ENCODE results near the gene S100PBP.

Gene S100PBP

DNA sequence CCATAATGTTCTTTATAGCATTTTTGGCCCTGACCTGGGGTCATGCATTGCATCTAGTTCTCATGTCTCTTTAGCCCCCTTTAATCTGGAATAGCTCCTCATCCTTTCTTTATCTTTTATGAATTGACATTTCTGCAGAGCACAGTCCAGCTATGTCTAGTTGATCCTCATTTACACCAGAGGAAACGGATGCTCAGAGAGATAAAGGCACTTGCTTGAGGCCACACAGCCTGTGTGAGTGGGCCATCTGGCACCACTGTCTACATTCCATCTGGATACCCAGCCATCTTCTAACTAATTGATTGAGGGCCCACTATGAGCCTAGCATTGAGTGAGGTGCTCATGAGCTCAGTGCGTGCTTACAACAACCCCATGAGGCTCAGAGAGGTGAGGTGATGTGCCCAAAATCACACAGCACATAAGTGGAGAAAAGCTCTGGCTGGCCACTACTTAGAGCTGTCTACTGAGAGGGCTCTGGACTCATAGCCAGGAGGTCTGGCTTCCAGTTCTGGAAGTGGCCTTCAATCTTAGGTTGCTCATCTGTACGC, 72.4 kb downstream of the S100PBP start:
- Histone ChIP-seq H3K9me3 (ENCODE audit: severe bottlenecking) (no peaks in the 10 kb centered on the region), H3K4me1 (ENCODE audit: insufficient read depth, poor library complexity, severe bottlenecking) (no peaks in the 10 kb centered on the region), H3K27me3 (ENCODE audit: insufficient read depth, poor library complexity, severe bottlenecking) (peaks cover 27% of the 10 kb centered on the region), H3K36me3 (ENCODE audit: low read depth) (no peaks in the 10 kb centered on the region), H3K4me3 (ENCODE audit: severe bottlenecking) (no peak overlapping the region), H3K27ac (ENCODE audit: poor library complexity, severe bottlenecking) (no peak overlapping the region)
- ATAC-seq (ENCODE audit: low read depth) (no peak), DNase-seq (ENCODE audit: low spot score) (no peak)
- no peak for TF ChIP-seq CTCF (IDR thresholded peaks at IDR 0.05; ENCODE audit: poor library complexity, severe bottlenecking)

- Histone ChIP-seq H3K4me1 (ENCODE audit: insufficient read depth, poor library complexity, severe bottlenecking) (no peaks in the 10 kb centered on the region), H3K36me3 (ENCODE audit: low read depth) (no peaks in the 10 kb centered on the region), H3K27ac (ENCODE audit: poor library complexity, severe bottlenecking) (no peak overlapping the region), H3K9me3 (ENCODE audit: severe bottlenecking) (no peaks in the 10 kb centered on the region), H3K4me3 (ENCODE audit: severe bottlenecking) (no peak overlapping the region), H3K27me3 (ENCODE audit: insufficient read depth, poor library complexity, severe bottlenecking) (peaks cover 19% of the 10 kb centered on the region)
- no peak for DNase-seq (ENCODE audit: low spot score)
- TF ChIP-seq CTCF (IDR thresholded peaks at IDR 0.05; ENCODE audit: poor library complexity, severe bottlenecking), result no peak
- no peak for ATAC-seq (ENCODE audit: low read depth)
Observed at GRCh38 chr1:32890516-32891240, 73.2 kb downstream of the S100PBP start.

DNA sequence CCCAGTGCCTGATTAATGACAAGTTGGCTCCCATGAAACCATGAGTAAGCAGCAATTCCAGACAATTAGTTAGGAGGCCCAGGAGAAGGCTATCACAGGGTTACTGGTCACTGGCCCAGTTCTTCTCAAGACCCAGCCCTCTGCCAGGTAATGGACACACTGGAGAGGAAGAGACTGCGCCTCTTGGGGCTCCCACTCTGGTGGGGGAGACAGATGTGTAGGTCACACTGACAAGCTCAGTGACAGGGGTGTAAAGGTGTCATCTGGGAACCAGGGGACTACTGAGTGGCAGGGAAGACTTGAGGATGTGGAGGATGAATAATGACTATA, 73.8 kb downstream of the S100PBP start:
- Histone ChIP-seq H3K4me1 (ENCODE audit: insufficient read depth, poor library complexity, severe bottlenecking) (no peaks in the 10 kb centered on the region), H3K9me3 (ENCODE audit: severe bottlenecking) (no peaks in the 10 kb centered on the region), H3K36me3 (ENCODE audit: low read depth) (no peaks in the 10 kb centered on the region), H3K27me3 (ENCODE audit: insufficient read depth, poor library complexity, severe bottlenecking) (peaks cover 13% of the 10 kb centered on the region), H3K4me3 (ENCODE audit: severe bottlenecking) (no peak overlapping the region), H3K27ac (ENCODE audit: poor library complexity, severe bottlenecking) (no peak overlapping the region)
- ATAC-seq (ENCODE audit: low read depth), result no peak
- no peak for TF ChIP-seq CTCF (IDR thresholded peaks at IDR 0.05; ENCODE audit: poor library complexity, severe bottlenecking)
- no peak for DNase-seq (ENCODE audit: low spot score)

GRCh38 chr1:32891630-32892029, 74.2 kb downstream of the S100PBP start:
- no peak for DNase-seq (ENCODE audit: low spot score)
- H3K27me3 ChIP-seq (ENCODE audit: insufficient read depth, poor library complexity, severe bottlenecking), result peaks cover 9% of the 10 kb centered on the region
- TF ChIP-seq CTCF (IDR thresholded peaks at IDR 0.05; ENCODE audit: poor library complexity, severe bottlenecking), result no peak

More at GRCh38 chr1:32891630-32892029, 74.2 kb downstream of the S100PBP start:
- Histone ChIP-seq H3K36me3 (ENCODE audit: low read depth) (no peaks in the 10 kb centered on the region), H3K4me1 (ENCODE audit: insufficient read depth, poor library complexity, severe bottlenecking) (no peaks in the 10 kb centered on the region), H3K4me3 (ENCODE audit: severe bottlenecking) (no peak overlapping the region), H3K27ac (ENCODE audit: poor library complexity, severe bottlenecking) (no peak overlapping the region), H3K9me3 (ENCODE audit: severe bottlenecking) (no peaks in the 10 kb centered on the region)
- ATAC-seq (ENCODE audit: low read depth), result no peak
